OCI-LY7 (cell line): ENCODE data around the gene SEMA3G. TPM values are rescaled to one million over a fixed set of nuclear protein-coding genes. Genes with fewer than 3 reads are reported as not detected.

Experiments used
- BruUV-seq: library from RNA; stranded (reverse); fragments of 400-500 nt; replicated peaks from 2 replicates; lab custom pipeline; 2021; lab: Mats Ljungman, UMichigan
- CTCF ChIA-PET: fragments of 300-600 bp; sonication (Branson Sonifier 250); formaldehyde crosslinking; loops from one replicate; lab custom pipeline; 2022; ENCODE audit warnings: antibody characterized with exemption; ENCODE audit not compliant: unreplicated experiment; lab: Charles Lee
- POLR2A ChIA-PET: fragments of 300-600 bp; sonication (Branson Sonifier 250); formaldehyde crosslinking; loops from one replicate; lab custom pipeline; 2022; ENCODE audit warnings: antibody characterized with exemption; lab: Charles Lee
- DNase-seq: peaks from one replicate; pipeline ENCODE4 v3.0.0-alpha.2; 2015; ENCODE audit warnings: low spot score
- H2AFZ ChIP-seq: fragments of 200-600 bp; sonication (generic), shearing (Covaris generic); 2 replicates; pipeline ENCODE4 v1.6.1; 2014; ENCODE audit warnings: mild to moderate bottlenecking, antibody characterized with exemption, low read length, moderate library complexity
- H3K27ac ChIP-seq: fragments of 200-600 bp; sonication (generic); 2 replicates; pipeline ENCODE4 v1.5.1; 2014; ENCODE audit warnings: mixed run types, low read depth, mild to moderate bottlenecking, moderate library complexity, low read length, inconsistent platforms; ENCODE audit not compliant: poor library complexity, severe bottlenecking
- H3K36me3 ChIP-seq: fragments of 200-600 bp; sonication (generic); 2 replicates; pipeline ENCODE4 v1.6.1; 2014; ENCODE audit warnings: mild to moderate bottlenecking, antibody characterized with exemption, low read length, moderate library complexity, mixed read lengths; ENCODE audit not compliant: insufficient read depth
- H3K4me1 ChIP-seq: fragments of 200-600 bp; sonication (generic); 2 replicates; pipeline ENCODE4 v1.5.1; 2014; ENCODE audit warnings: mild to moderate bottlenecking, low read length; ENCODE audit not compliant: insufficient read depth, poor library complexity, severe bottlenecking
- H3K4me2 ChIP-seq: fragments of 200-600 bp; sonication (generic); 2 replicates; pipeline ENCODE4 v1.6.1; 2014; ENCODE audit warnings: mild to moderate bottlenecking, low read length
- H3K4me3 ChIP-seq: fragments of 200-600 bp; sonication (generic); 2 replicates; pipeline ENCODE4 v1.5.1; 2014; ENCODE audit warnings: mild to moderate bottlenecking, low read depth, low read length; ENCODE audit not compliant: poor library complexity, severe bottlenecking
- H3K79me2 ChIP-seq: fragments of 200-600 bp; sonication (generic); 2 replicates; pipeline ENCODE4 v1.6.1; 2016; ENCODE audit warnings: low read depth, mild to moderate bottlenecking, low read length, moderate library complexity, mixed read lengths; ENCODE audit not compliant: insufficient read depth
- H3K9me2 ChIP-seq: fragments of 200-600 bp; sonication (generic); 2 replicates; pipeline ENCODE4 v1.6.1; 2016; ENCODE audit warnings: mild to moderate bottlenecking, low read length, mixed read lengths; ENCODE audit not compliant: insufficient read depth
- H3K9me3 ChIP-seq: fragments of 200-600 bp; sonication (generic); 2 replicates; pipeline ENCODE4 v1.6.1; 2014; ENCODE audit warnings: mild to moderate bottlenecking, mixed run types, low read length, mixed read lengths
- H4K20me1 ChIP-seq: fragments of 200-600 bp; sonication (generic); 2 replicates; pipeline ENCODE4 v1.6.1; 2014; ENCODE audit warnings: mild to moderate bottlenecking, antibody characterized with exemption, low read length, moderate library complexity, mixed read lengths; ENCODE audit not compliant: insufficient read depth
- CTCF ChIP-seq: fragments of 200-600 bp; sonication (generic); conservative IDR thresholded peaks from 2 replicates; pipeline ENCODE4 v1.5.1; 2014; ENCODE audit warnings: mild to moderate bottlenecking, antibody characterized with exemption, low read length, moderate library complexity, mixed read lengths
- EZH2phosphoT487 ChIP-seq: fragments of 200-600 bp; sonication (generic); IDR thresholded peaks from 2 replicates; pipeline ENCODE4 v1.6.1; 2018; ENCODE audit warnings: low read depth, borderline replicate concordance, mild to moderate bottlenecking, mixed run types, antibody characterized with exemption, low read length, moderate library complexity, mixed read lengths
- intact Hi-C: fragments of 100-400 bp; cut with micrococcal nuclease; formaldehyde crosslinking; loops from one replicate; pipeline ENCODE4 v1.10.0; 2022; ENCODE audit not compliant: unreplicated experiment
- total RNA-seq, 2 experiments: library from RNA; depleted of rRNA in 1 of 2; stranded (reverse); fragments of >200 nt in 1 of 2; shearing (Covaris generic) in 1 of 2; gene quantifications; 2 replicates each; pipeline ENCODE4 v1.2.3, GENCODE V29; 2014 to 2022

Gene SEMA3G
- total RNA-seq, 2 experiments from 2014 or later: not detected

- Histone ChIP-seq H2AFZ (no peak overlapping the region), H3K4me1 (peaks cover 8% of the 10 kb centered on the region), H3K4me2 (no peak overlapping the region), H3K9me3 (no peaks in the 10 kb centered on the region), H3K4me3 (no peak overlapping the region), H4K20me1 (no peaks in the 10 kb centered on the region), H3K9me2 (no peaks in the 10 kb centered on the region), H3K36me3 (no peaks in the 10 kb centered on the region), H3K79me2 (no peaks in the 10 kb centered on the region), H3K27ac (no peak overlapping the region)
- DNase-seq: no peak
- ChIA-PET POLR2A (interaction anchor here (0.9 to 1.2 kb wide), 2 partner anchors 9 to 154 kb away, joined by 3 to 6 read pairs; partner anchors contain the start of gene WDR82), CTCF (interaction anchor here (0.6 to 0.8 kb wide), 2 partner anchors 11 to 54 kb away, joined by 3 read pairs; no protein-coding TSS in a partner anchor)
- BruUV-seq: no TSS peak
- TF ChIP-seq EZH2phosphoT487: no peak
- no peak for TF ChIP-seq CTCF
- intact Hi-C loops: no loop called here
Measured at GRCh38 chr3:52432225-52432624, 12.7 kb downstream of the SEMA3G start.

GRCh38 chr3:52431459-52432223 lies 13.3 kb downstream of the SEMA3G start:
- ChIA-PET CTCF (interaction anchor here (0.6 to 0.8 kb wide), 4 partner anchors 12 to 86 kb away, joined by 3 to 4 read pairs (median 3); no protein-coding TSS in a partner anchor), POLR2A (interaction anchor here (0.9 to 1.2 kb wide), 2 partner anchors 9 to 153 kb away, joined by 3 to 6 read pairs; partner anchors contain the start of gene WDR82)
- Histone ChIP-seq H3K9me2 (no peaks in the 10 kb centered on the region), H4K20me1 (no peaks in the 10 kb centered on the region), H3K4me3 (no peak overlapping the region), H3K4me2 (no peak overlapping the region), H2AFZ (no peak overlapping the region), H3K36me3 (no peaks in the 10 kb centered on the region), H3K9me3 (no peaks in the 10 kb centered on the region), H3K27ac (no peak overlapping the region), H3K79me2 (no peaks in the 10 kb centered on the region), H3K4me1 (peaks cover 8% of the 10 kb centered on the region)
- TF ChIP-seq EZH2phosphoT487: no peak
- TF ChIP-seq CTCF: no peak
- no TSS peak for BruUV-seq
- intact Hi-C loops: no loop called here
- no peak for DNase-seq

GRCh38 chr3:52430416-52430810 lies 14.5 kb downstream of the SEMA3G start:
- intact Hi-C loops: no loop called here

More at GRCh38 chr3:52430416-52430810, 14.5 kb downstream of the SEMA3G start:
- CTCF ChIA-PET: no interaction called here
- H2AFZ ChIP-seq: no peak overlapping the region
- no peak overlapping the region for H3K4me2 ChIP-seq
- no peak overlapping the region for H3K27ac ChIP-seq
- no peaks in the 10 kb centered on the region for H3K9me3 ChIP-seq
- no peaks in the 10 kb centered on the region for H4K20me1 ChIP-seq
- H3K36me3 ChIP-seq: no peaks in the 10 kb centered on the region
- POLR2A ChIA-PET: no interaction called here
- H3K4me1 ChIP-seq: peaks cover 6% of the 10 kb centered on the region
- no TSS peak for BruUV-seq
- H3K9me2 ChIP-seq: no peaks in the 10 kb centered on the region
- no peak overlapping the region for H3K4me3 ChIP-seq
- no peaks in the 10 kb centered on the region for H3K79me2 ChIP-seq
- no peak for DNase-seq
- TF ChIP-seq EZH2phosphoT487 (no peak), CTCF (no peak)
